ENCODE data around the gene KLHL35. TPM values are rescaled to one million over a fixed set of nuclear protein-coding genes. Genes with fewer than 3 reads are reported as not detected.

The KLHL35 gene
- total RNA-seq, 1 experiment from 2014 or later: 0.83 TPM

- no CpG with 5 or more reads among the region's 11 CpGs for WGBS (ENCODE audit: extremely low coverage, insufficient read length, low lambda C conversion rate)
Measured at GRCh38 chr11:75421035-75421602, 11.9 kb downstream of the KLHL35 start.

More at GRCh38 chr11:75421035-75421602, 11.9 kb downstream of the KLHL35 start:
- Histone ChIP-seq H3K23ac (ENCODE audit: insufficient read length, low read depth, low read length) (no peak overlapping the region), H3K18ac (ENCODE audit: insufficient read length, low read depth, low read length) (no peak overlapping the region), H3K9me3 (ENCODE audit: control insufficient read depth, low read depth, low read length) (no peaks in the 10 kb centered on the region), H3K4ac (ENCODE audit: low read depth, low read length) (no peak overlapping the region), H2BK15ac (ENCODE audit: low read depth, low read length) (no peak overlapping the region), H3K79me2 (ENCODE audit: insufficient read depth, low read length) (no peaks in the 10 kb centered on the region), H2BK5ac (ENCODE audit: insufficient read length, low read length) (no peak overlapping the region), H2BK120ac (ENCODE audit: low read depth, low read length, poor library complexity, severe bottlenecking) (no peak overlapping the region), H3K4me1 (ENCODE audit: insufficient read depth, low read length) (no peaks in the 10 kb centered on the region), H2BK20ac (ENCODE audit: low read depth, low read length, poor library complexity, severe bottlenecking) (no peak overlapping the region), H3K27ac (ENCODE audit: insufficient read length, low read depth, low read length) (no peak overlapping the region), H3K79me1 (ENCODE audit: insufficient read depth, low read depth, low read length, poor library complexity, severe bottlenecking) (no peaks in the 10 kb centered on the region), H3K56ac (ENCODE audit: insufficient read length, low read depth, low read length) (no peak overlapping the region), H4K8ac (replicated peaks; ENCODE audit: insufficient read length, low read depth, low read length) (no peak overlapping the region), H3K9ac (ENCODE audit: extremely low read depth, insufficient read length, low read length) (no peak overlapping the region), H4K91ac (ENCODE audit: insufficient read length, low read depth, low read length) (no peak overlapping the region), H4K20me1 (ENCODE audit: control insufficient read depth, insufficient read depth, insufficient read length) (no peaks in the 10 kb centered on the region), H2AFZ (ENCODE audit: low read length) (no peak overlapping the region), H3K14ac (ENCODE audit: insufficient read depth, low read length) (no peak overlapping the region), H4K5ac (ENCODE audit: insufficient read length, low read depth, low read length) (no peak overlapping the region), H3K23me2 (ENCODE audit: insufficient read length, low read depth, low read length, poor library complexity, severe bottlenecking) (no peaks in the 10 kb centered on the region), H2BK12ac (ENCODE audit: insufficient read length, low read depth, low read length) (no peak overlapping the region), H3K27me3 (ENCODE audit: insufficient read depth, low read length) (no peaks in the 10 kb centered on the region), H3T11ph (ENCODE audit: low read length) (no peak overlapping the region), H3K4me2 (ENCODE audit: insufficient read depth, insufficient read length, low read length) (no peak overlapping the region), H2AK5ac (ENCODE audit: insufficient read length, low read length) (no peak overlapping the region)
- no peaks in the 10 kb centered on the region for H3K9me3 Mint-ChIP-seq
- peaks cover 15 to 21% (median 21%) of the 10 kb centered on the region in 3 experiments for H3K36me3 Mint-ChIP-seq (ENCODE audit: insufficient read depth in 1 of 3, low read depth in 3 of 3)
- H3K27me3 Mint-ChIP-seq (ENCODE audit: low read depth): no peaks in the 10 kb centered on the region
- H3K4me1 Mint-ChIP-seq: peaks cover 3 to 16% of the 10 kb centered on the region in 2 experiments
- H3K27ac Mint-ChIP-seq: no peak overlapping the region
- TF ChIP-seq CTCF (conservative IDR thresholded peaks at IDR 0.05): no peak
- DNase-seq: no peak
- no peak overlapping the region for H3K4me3 Mint-ChIP-seq
